Mammary epithelial cell (primary cell): ENCODE data around the gene ATP23.

Experiments
- EZH2 ChIP-seq: IDR thresholded peaks from 2 replicates; pipeline ENCODE4 v1.6.1; 2012; ENCODE audit warnings: low read length, inconsistent platforms, borderline replicate concordance
- TF ChIP-seq, protein P1 (sequence below), 2 donors: IDR thresholded peaks in 1 of 2; conservative IDR thresholded peaks in 1 of 2; 2 replicates each; pipeline ENCODE4 v1.5.1; 2011 to 2012; ENCODE audit warnings: inconsistent platforms in 2 of 2, low read length in 2 of 2, mild to moderate bottlenecking in 2 of 2, control low read depth in 1 of 2, low read depth in 1 of 2; ENCODE audit not compliant: insufficient read depth in 1 of 2; ENCODE audit errors: extremely low read depth in 1 of 2

- TF ChIP-seq, protein P1, sequence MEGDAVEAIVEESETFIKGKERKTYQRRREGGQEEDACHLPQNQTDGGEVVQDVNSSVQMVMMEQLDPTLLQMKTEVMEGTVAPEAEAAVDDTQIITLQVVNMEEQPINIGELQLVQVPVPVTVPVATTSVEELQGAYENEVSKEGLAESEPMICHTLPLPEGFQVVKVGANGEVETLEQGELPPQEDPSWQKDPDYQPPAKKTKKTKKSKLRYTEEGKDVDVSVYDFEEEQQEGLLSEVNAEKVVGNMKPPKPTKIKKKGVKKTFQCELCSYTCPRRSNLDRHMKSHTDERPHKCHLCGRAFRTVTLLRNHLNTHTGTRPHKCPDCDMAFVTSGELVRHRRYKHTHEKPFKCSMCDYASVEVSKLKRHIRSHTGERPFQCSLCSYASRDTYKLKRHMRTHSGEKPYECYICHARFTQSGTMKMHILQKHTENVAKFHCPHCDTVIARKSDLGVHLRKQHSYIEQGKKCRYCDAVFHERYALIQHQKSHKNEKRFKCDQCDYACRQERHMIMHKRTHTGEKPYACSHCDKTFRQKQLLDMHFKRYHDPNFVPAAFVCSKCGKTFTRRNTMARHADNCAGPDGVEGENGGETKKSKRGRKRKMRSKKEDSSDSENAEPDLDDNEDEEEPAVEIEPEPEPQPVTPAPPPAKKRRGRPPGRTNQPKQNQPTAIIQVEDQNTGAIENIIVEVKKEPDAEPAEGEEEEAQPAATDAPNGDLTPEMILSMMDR (conservative IDR thresholded peaks at IDR 0.05 in 1 of 2, IDR thresholded peaks at IDR 0.05 in 1 of 2; ENCODE audit: extremely low read depth in 1 of 2, insufficient read depth in 1 of 2, low read depth in 1 of 2, low read length in 2 of 2) = no peak
- no peak for TF ChIP-seq EZH2
Measured at GRCh38 chr12:57993834-57994233, 52.5 kb downstream of the ATP23 start.
